Mesenchymal stem cell (in vitro differentiated cells and primary cell): Measurements from ENCODE around the gene LPO.

Experiments used
- DNase-seq: peaks from one replicate; pipeline ENCODE4 v3.0.0-alpha.2; 2013
- H2AFZ ChIP-seq: one replicate; pipeline ENCODE4 v1.6.1; 2013; ENCODE audit warnings: low read depth, mild to moderate bottlenecking, control low read depth, inconsistent platforms, low read length, moderate library complexity
- H2AK5ac ChIP-seq: 2 replicates; pipeline ENCODE4 v1.6.1; 2013; ENCODE audit warnings: low read length, moderate library complexity, mild to moderate bottlenecking, inconsistent platforms; ENCODE audit not compliant: severe bottlenecking
- H2BK120ac ChIP-seq: one replicate; pipeline ENCODE4 v1.6.1; 2013; ENCODE audit warnings: low read depth, mild to moderate bottlenecking, inconsistent platforms, low read length, moderate library complexity
- H2BK12ac ChIP-seq, 2 experiments: one replicate each; pipeline ENCODE4 v1.6.1; 2013; ENCODE audit warnings: inconsistent platforms in 2 of 2, low read length in 2 of 2, mild to moderate bottlenecking in 2 of 2, moderate library complexity in 2 of 2, control low read depth in 1 of 2
- H2BK15ac ChIP-seq: one replicate; pipeline ENCODE4 v1.6.1; 2013; ENCODE audit warnings: mild to moderate bottlenecking, low read depth, inconsistent platforms; ENCODE audit not compliant: poor library complexity, severe bottlenecking
- H2BK5ac ChIP-seq: 2 replicates; pipeline ENCODE4 v1.6.1; 2013; ENCODE audit warnings: low read depth, mild to moderate bottlenecking, low read length, control low read depth, inconsistent platforms; ENCODE audit not compliant: poor library complexity, severe bottlenecking
- H3K14ac ChIP-seq, 2 experiments: one replicate each; pipeline ENCODE4 v1.6.1; 2013; ENCODE audit warnings: inconsistent platforms in 2 of 2, low read length in 2 of 2, control low read depth in 1 of 2, mild to moderate bottlenecking in 1 of 2, moderate library complexity in 1 of 2
- H3K18ac ChIP-seq, 2 experiments: one replicate each; pipeline ENCODE4 v1.6.1; 2013; ENCODE audit warnings: inconsistent platforms in 2 of 2, low read length in 2 of 2, control low read depth in 1 of 2, low read depth in 1 of 2, mild to moderate bottlenecking in 1 of 2
- H3K23ac ChIP-seq, 2 experiments: one replicate each; pipeline ENCODE4 v1.6.1; 2013; ENCODE audit warnings: inconsistent platforms in 2 of 2, low read length in 2 of 2, mild to moderate bottlenecking in 2 of 2, moderate library complexity in 2 of 2, control low read depth in 1 of 2
- H3K27ac ChIP-seq: 2 replicates; pipeline ENCODE4 v1.5.1; 2013; ENCODE audit warnings: mild to moderate bottlenecking, moderate library complexity, low read length, control low read depth, inconsistent platforms; ENCODE audit not compliant: poor library complexity, severe bottlenecking
- H3K27me3 ChIP-seq, 2 experiments: 2 replicates each; pipeline versions ENCODE4 v1.6.1 to v1.7.0; 2013; ENCODE audit warnings: low read length in 2 of 2, mild to moderate bottlenecking in 2 of 2, moderate library complexity in 2 of 2, control low read depth in 1 of 2, inconsistent platforms in 1 of 2; ENCODE audit not compliant: control insufficient read depth in 1 of 2, insufficient read depth in 1 of 2
- H3K36me3 ChIP-seq, 2 experiments: 2 replicates each; pipeline versions ENCODE4 v1.6.1 to v1.7.0; 2013; ENCODE audit warnings: low read length in 2 of 2, control low read depth in 1 of 2, inconsistent platforms in 1 of 2, low read depth in 1 of 2, mild to moderate bottlenecking in 1 of 2; ENCODE audit not compliant: insufficient read depth in 2 of 2, control insufficient read depth in 1 of 2
- H3K4ac ChIP-seq, 2 experiments: one replicate each; pipeline ENCODE4 v1.6.1; 2013; ENCODE audit warnings: inconsistent platforms in 2 of 2, low read length in 2 of 2, mild to moderate bottlenecking in 2 of 2, moderate library complexity in 2 of 2, control low read depth in 1 of 2, low read depth in 1 of 2
- H3K4me1 ChIP-seq: 2 replicates; pipeline ENCODE4 v1.6.1; 2013; ENCODE audit warnings: low read depth, low read length, control low read depth; ENCODE audit not compliant: control insufficient read depth, insufficient read depth
- H3K4me2 ChIP-seq: 2 replicates; pipeline ENCODE4 v1.6.1; 2013; ENCODE audit warnings: low read length, mild to moderate bottlenecking, inconsistent platforms; ENCODE audit not compliant: poor library complexity, severe bottlenecking
- H3K4me3 ChIP-seq, 2 experiments: 2 replicates each; pipeline versions ENCODE4 v1.5.1 to v1.7.0; 2013; ENCODE audit warnings: low read length in 2 of 2, mild to moderate bottlenecking in 2 of 2, control low read depth in 1 of 2, low read depth in 1 of 2; ENCODE audit not compliant: insufficient read depth in 1 of 2
- H3K79me1 ChIP-seq: replicated peaks from 2 replicates; pipeline ENCODE4 v1.6.1; 2013; ENCODE audit warnings: mild to moderate bottlenecking, control low read depth, low read length, inconsistent platforms; ENCODE audit not compliant: poor library complexity, severe bottlenecking
- H3K9ac ChIP-seq: 2 replicates; pipeline ENCODE4 v1.7.0; 2013; ENCODE audit warnings: mild to moderate bottlenecking, low read length, moderate library complexity
- H3K9me3 ChIP-seq: 2 replicates; pipeline ENCODE4 v1.7.0; 2013; ENCODE audit warnings: mild to moderate bottlenecking, low read length; ENCODE audit not compliant: control insufficient read depth
- H4K8ac ChIP-seq: one replicate; pipeline ENCODE4 v1.6.1; 2013; ENCODE audit warnings: inconsistent platforms, mild to moderate bottlenecking, low read length, moderate library complexity
- H4K91ac ChIP-seq: one replicate; pipeline ENCODE4 v1.6.1; 2013; ENCODE audit warnings: mild to moderate bottlenecking, low read length, inconsistent platforms
- WGBS: methylation state at CpG from one replicate; pipeline ENCODE4 v1.1.7; 2013; ENCODE audit warnings: mixed read lengths; 5-methylcytosine and 5-hydroxymethylcytosine counted together

Gene LPO

DNA sequence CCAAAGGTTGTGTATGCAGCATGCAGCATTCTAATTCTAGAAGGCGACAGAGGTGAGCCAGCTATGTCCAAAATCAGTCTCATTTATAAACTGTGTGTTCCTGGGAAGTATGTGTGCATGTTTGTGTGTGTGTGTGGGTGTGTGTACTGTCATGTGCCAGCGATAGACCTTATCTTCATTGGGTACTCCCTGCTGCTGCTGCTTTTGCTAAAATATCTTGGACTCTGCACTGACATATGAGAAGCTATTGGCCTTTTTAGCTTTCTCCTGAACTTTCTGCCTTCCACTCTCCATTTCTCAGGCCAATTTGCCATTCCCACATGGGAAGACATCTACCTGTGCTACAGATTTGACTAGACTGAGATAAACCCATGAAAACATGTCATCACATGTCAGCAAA lies 2.0 kb upstream of the LPO start:
- no peak overlapping the region for H2BK12ac ChIP-seq
- WGBS, result 74% methylated on average over 2 of the region's 2 CpGs

DNA sequence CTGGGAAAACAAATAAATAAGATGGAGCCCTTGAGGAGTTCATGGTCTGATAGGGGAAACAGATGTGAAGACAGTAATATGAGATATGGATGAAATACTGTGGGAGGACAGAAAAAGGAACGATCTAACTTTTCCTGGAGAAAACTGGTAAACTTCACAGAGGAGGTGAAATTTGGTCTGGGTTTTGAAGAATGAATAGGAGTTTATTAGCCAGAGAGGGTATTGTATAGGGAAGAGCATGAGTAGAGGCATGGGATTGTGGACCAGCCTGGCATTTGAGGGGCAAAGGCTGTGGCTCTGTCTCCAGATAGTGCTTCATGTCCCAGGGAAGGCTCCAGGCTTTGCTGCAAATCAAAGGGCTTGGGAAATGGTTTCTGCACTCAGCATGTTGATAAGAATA lies 1.6 kb downstream of the LPO start:
- Histone ChIP-seq H3K9me3 (no peaks in the 10 kb centered on the region), H4K91ac (no peak overlapping the region), H2AFZ (no peak overlapping the region), H3K4me3 (no peak overlapping the region), H2BK5ac (no peak overlapping the region), H3K27ac (no peak overlapping the region), H3K4ac (no peak overlapping the region), H2BK120ac (no peak overlapping the region), H3K18ac (no peak overlapping the region), H3K14ac (no peak overlapping the region), H3K36me3 (no peaks in the 10 kb centered on the region), H3K23ac (no peak overlapping the region), H2AK5ac (no peak overlapping the region), H3K27me3 (peaks cover 84 to 86% of the 10 kb centered on the region in 2 experiments), H4K8ac (no peak overlapping the region), H3K79me1 (no peaks in the 10 kb centered on the region), H2BK12ac (no peak overlapping the region), H2BK15ac (no peak overlapping the region), H3K4me2 (no peak overlapping the region), H3K4me1 (no peaks in the 10 kb centered on the region), H3K9ac (no peak overlapping the region)
- WGBS, result 78% methylated on average over 1 of the region's 1 CpG
- no peak for DNase-seq

More for the DNA sequence above, 2.0 kb upstream of the LPO start:
- Histone ChIP-seq H3K23ac (no peak overlapping the region), H3K4ac (no peak overlapping the region), H2BK120ac (no peak overlapping the region), H3K9me3 (no peaks in the 10 kb centered on the region), H3K14ac (no peak overlapping the region), H3K27ac (no peak overlapping the region), H4K8ac (no peak overlapping the region), H3K18ac (no peak overlapping the region), H3K36me3 (no peaks in the 10 kb centered on the region), H3K4me1 (peaks cover 4% of the 10 kb centered on the region), H2BK15ac (no peak overlapping the region), H3K4me3 (no peak overlapping the region), H2AFZ (no peak overlapping the region), H3K9ac (no peak overlapping the region), H2BK5ac (no peak overlapping the region), H3K4me2 (no peak overlapping the region), H3K79me1 (no peaks in the 10 kb centered on the region), H4K91ac (no peak overlapping the region), H3K27me3 (peaks cover 56 to 66% of the 10 kb centered on the region in 2 experiments), H2AK5ac (no peak overlapping the region)
- DNase-seq, result no peak

DNA sequence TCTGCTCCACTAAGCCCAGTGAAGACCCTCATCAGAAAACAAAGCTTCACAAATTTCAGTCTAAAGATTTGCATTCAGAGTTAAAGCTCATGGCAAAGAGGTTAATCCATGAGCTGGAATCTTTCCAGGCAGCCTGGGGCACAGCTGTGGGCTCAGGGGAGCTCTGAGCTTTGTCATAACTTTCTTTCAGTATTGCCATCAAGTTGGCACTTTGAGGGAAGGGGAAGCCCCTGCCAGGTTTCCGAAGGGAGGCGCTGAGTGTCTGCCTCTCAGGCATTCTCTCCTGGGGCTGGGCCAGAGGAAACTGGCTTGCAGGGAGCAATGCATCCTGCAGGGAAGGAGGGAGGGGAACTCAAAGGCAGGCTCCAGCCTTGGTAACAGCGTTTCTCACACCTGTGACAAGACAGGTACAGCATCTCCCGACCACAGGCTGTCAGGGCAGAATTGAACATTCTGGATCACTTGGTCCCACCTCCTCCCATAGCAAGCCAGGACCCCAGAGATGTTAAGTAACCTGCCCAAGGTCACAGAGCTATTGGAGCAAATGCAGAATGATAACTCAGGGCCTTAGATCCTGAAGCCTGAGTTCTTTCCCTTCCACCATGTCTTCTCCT lies 3.9 kb downstream of the LPO start:
- Histone ChIP-seq H3K27ac (no peak overlapping the region), H3K27me3 (peaks cover 78 to 88% of the 10 kb centered on the region in 2 experiments), H2AFZ (no peak overlapping the region), H3K23ac (no peak overlapping the region), H2BK120ac (no peak overlapping the region), H3K14ac (no peak overlapping the region), H4K8ac (no peak overlapping the region), H4K91ac (no peak overlapping the region), H3K4ac (no peak overlapping the region), H3K79me1 (no peaks in the 10 kb centered on the region), H2BK12ac (no peak overlapping the region), H3K18ac (no peak overlapping the region), H3K9ac (no peak overlapping the region), H3K36me3 (no peaks in the 10 kb centered on the region), H2AK5ac (no peak overlapping the region), H3K4me2 (no peak overlapping the region), H2BK15ac (no peak overlapping the region), H3K9me3 (no peaks in the 10 kb centered on the region), H3K4me1 (no peaks in the 10 kb centered on the region), H3K4me3 (no peak overlapping the region), H2BK5ac (no peak overlapping the region)
- no peak for DNase-seq
- WGBS, result 25% methylated on average over 4 of the region's 4 CpGs

DNA sequence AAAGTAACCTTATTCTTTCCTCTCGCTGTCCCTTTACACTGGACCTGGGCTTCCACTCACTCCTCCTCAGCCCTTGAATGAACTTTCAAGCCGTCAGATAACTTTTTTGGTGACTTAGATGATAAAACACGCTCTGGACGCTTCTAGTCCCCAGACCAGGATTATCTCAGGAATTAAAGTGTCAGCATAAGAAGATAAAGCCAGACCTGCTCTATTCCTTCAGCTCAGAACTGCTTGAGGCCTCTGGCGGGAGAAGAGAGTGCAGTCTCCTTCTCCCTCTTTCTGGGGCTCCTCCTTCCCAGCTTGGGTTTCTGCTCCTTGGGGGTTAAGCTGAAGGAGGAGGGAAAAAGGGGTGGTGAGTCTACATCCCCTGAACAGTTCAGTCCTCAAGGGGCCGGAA lies 6.6 kb downstream of the LPO start:
- Histone ChIP-seq H4K8ac (no peak overlapping the region), H3K4me1 (peaks cover 10% of the 10 kb centered on the region), H3K27me3 (peaks cover 78 to 88% of the 10 kb centered on the region in 2 experiments), H2AK5ac (no peak overlapping the region), H4K91ac (no peak overlapping the region), H3K79me1 (no peaks in the 10 kb centered on the region), H2AFZ (no peak overlapping the region), H3K9me3 (no peaks in the 10 kb centered on the region), H3K4me2 (no peak overlapping the region), H3K4ac (no peak overlapping the region), H2BK15ac (no peak overlapping the region), H3K36me3 (no peaks in the 10 kb centered on the region), H2BK120ac (no peak overlapping the region), H3K4me3 (no peak overlapping the region), H3K23ac (no peak overlapping the region), H2BK12ac (no peak overlapping the region), H3K9ac (no peak overlapping the region), H2BK5ac (no peak overlapping the region), H3K18ac (no peak overlapping the region), H3K14ac (no peak overlapping the region), H3K27ac (no peak overlapping the region)
- DNase-seq, result no peak
- 86% methylated on average over 6 of the region's 6 CpGs for WGBS
